Psoas muscle (tissue), 8 donors: ENCODE results near the gene CD1B. TPM values are rescaled to one million over a fixed set of nuclear protein-coding genes. Genes with fewer than 3 reads are reported as not detected.

Experiments
- ATAC-seq, 4 donors: fragments of 200-7000 bp; cut with Tn5 transposase; one replicate each; pipeline ENCODE4 v1.9.1; 2020; ENCODE audit warnings: moderate library complexity in 3 of 4, mild to moderate bottlenecking in 2 of 4
- DNase-seq, 2 donors: peaks; one replicate each; pipeline ENCODE4 v3.0.0-alpha.2; 2020
- H3K27ac ChIP-seq: fragments of 200-600 bp; one replicate; pipeline ENCODE4 v1.8.0; 2022
- H3K27me3 ChIP-seq, 3 donors: fragments of 200-600 bp in 1 of 3; one replicate each; pipeline versions ENCODE4 v1.6.1 to v1.8.0; 2013 to 2022; ENCODE audit warnings: low read length in 2 of 3, mild to moderate bottlenecking in 2 of 3, moderate library complexity in 1 of 3; ENCODE audit not compliant: insufficient read depth in 3 of 3
- H3K36me3 ChIP-seq, 2 donors: fragments of 200-600 bp in 1 of 2; one replicate each; pipeline versions ENCODE4 v1.6.1 to v1.8.0; 2013 to 2022; ENCODE audit warnings: low read depth in 1 of 2, mild to moderate bottlenecking in 1 of 2, moderate library complexity in 1 of 2; ENCODE audit not compliant: insufficient read depth in 1 of 2
- H3K4me1 ChIP-seq: fragments of 200-600 bp; one replicate; pipeline ENCODE4 v1.8.0; 2022
- H3K4me3 ChIP-seq: fragments of 200-600 bp; one replicate; pipeline ENCODE4 v1.8.0; 2022; ENCODE audit warnings: mild to moderate bottlenecking
- H3K9me3 ChIP-seq: fragments of 200-600 bp; one replicate; pipeline ENCODE4 v1.8.0; 2022
- WGBS, 3 donors: extraction: QIAGEN DNeasy Blood & Tissue Kit; methylation state at CpG; one replicate each; pipeline versions ENCODE4 v1.1.6 to v1.1.7; 2013; 5-methylcytosine and 5-hydroxymethylcytosine counted together
- intact Hi-C, 2 donors: fragments of 100-400 bp; cut with DNase I; formaldehyde crosslinking; loops; one replicate each; pipeline versions ENCODE4 v1.11.0 to v1.14.2; 2022
- polyA plus RNA-seq, 3 donors: library from polyadenylated mRNA; stranded (reverse); fragments of 200-250 nt; gene quantifications; one replicate each; pipeline ENCODE4 v1.2.3, GENCODE V29; 2013
- total RNA-seq, 4 donors: library from RNA; stranded (reverse); fragmentation: NEBNext Ultra II Directional in 2 of 4; extraction: Animal tissue kit (Norgen Biotek cat#: 25700) in 2 of 4; gene quantifications; one replicate each; pipeline versions ENCODE4 v1.2.1 to v1.2.4, GENCODE V29; 2021 to 2023
- TF ChIP-seq, protein P1 (sequence below): fragments of 200-600 bp; IDR thresholded peaks from one replicate; pipeline ENCODE4 v1.8.0; 2022; ENCODE audit warnings: antibody characterized with exemption
- donor health status: healthy with polysubstance abuse.
- donor health status: DM: no; HTN: no; CAD: no; lungs with moderate emphysema.
- donor health status: Bipolar disorder and iron deficiency.
- donor health status: healthy.
- donor health status: DM: yes; HTN: yes; CAD: no.
- donor health status: DM: no; HTN: no; CAD: no.
- donor health status: DM: no; HTN: no; CAD: no.
- donor health status: DM: yes; HTN: yes; CAD: no.

Gene CD1B
- total and polyA plus RNA-seq, 7 donors, result 0.03 TPM; not detected in 6

DNA sequence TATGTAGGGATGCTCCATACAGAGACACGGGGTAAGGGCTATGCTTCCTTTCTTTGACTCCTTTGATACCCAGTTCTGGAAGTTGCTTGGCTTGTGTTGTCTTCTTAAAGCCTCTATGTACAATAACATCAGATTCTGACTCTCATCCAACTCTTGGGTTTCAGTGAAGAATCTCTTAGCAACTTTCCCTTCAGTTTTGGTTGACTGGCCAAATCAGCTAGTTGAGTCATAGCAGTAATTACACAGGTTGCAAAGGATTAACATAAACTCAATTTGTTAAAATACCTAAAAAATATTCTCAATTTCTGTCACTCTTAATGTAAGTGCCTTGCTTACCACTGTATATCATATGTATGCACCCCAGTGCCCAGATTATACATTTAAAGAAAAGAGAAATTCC, 31.6 kb upstream of the CD1B start:
- ATAC-seq, result no peak
- Histone ChIP-seq H3K27ac (no peak overlapping the region), H3K27me3 (no peaks in the 10 kb centered on the region), H3K4me3 (no peak overlapping the region), H3K36me3 (no peaks in the 10 kb centered on the region), H3K9me3 (no peaks in the 10 kb centered on the region), H3K4me1 (no peaks in the 10 kb centered on the region)
- intact Hi-C loops, result no loop called here
- WGBS, 3 donors, result 51 to 66% (median 56%) methylated on average over 1 of the region's 1 CpG
- DNase-seq, result no peak
- TF ChIP-seq, protein P1, sequence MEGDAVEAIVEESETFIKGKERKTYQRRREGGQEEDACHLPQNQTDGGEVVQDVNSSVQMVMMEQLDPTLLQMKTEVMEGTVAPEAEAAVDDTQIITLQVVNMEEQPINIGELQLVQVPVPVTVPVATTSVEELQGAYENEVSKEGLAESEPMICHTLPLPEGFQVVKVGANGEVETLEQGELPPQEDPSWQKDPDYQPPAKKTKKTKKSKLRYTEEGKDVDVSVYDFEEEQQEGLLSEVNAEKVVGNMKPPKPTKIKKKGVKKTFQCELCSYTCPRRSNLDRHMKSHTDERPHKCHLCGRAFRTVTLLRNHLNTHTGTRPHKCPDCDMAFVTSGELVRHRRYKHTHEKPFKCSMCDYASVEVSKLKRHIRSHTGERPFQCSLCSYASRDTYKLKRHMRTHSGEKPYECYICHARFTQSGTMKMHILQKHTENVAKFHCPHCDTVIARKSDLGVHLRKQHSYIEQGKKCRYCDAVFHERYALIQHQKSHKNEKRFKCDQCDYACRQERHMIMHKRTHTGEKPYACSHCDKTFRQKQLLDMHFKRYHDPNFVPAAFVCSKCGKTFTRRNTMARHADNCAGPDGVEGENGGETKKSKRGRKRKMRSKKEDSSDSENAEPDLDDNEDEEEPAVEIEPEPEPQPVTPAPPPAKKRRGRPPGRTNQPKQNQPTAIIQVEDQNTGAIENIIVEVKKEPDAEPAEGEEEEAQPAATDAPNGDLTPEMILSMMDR, result no peak

DNA sequence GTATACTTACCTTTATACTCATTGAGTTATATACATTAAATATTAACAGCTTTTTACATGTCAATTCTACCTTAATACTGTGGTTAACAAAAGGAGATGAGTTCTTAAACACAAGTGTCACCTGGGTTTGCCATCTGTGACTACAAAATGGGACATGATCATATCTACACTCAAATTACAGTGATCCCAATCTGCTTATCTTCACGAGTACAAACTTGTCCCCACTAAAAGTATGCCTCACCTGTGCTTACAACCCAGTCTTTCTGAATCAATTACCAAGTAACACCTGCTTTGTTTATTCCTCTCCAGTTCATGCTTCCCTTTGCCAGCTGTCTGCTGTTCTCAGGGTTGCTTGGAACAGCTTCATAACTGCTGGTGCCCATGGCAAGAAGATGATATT, 31.2 kb upstream of the CD1B start:
- TF ChIP-seq, protein P1, result no peak
- WGBS, 3 donors, result 26 to 45% (median 32%) methylated on average over 1 of the region's 1 CpG
- Histone ChIP-seq H3K27me3 (no peaks in the 10 kb centered on the region), H3K36me3 (no peaks in the 10 kb centered on the region), H3K9me3 (no peaks in the 10 kb centered on the region), H3K4me1 (no peaks in the 10 kb centered on the region), H3K4me3 (no peak overlapping the region), H3K27ac (no peak overlapping the region)
- DNase-seq (no peak), ATAC-seq (no peak)
- intact Hi-C loops, result no loop called here

DNA sequence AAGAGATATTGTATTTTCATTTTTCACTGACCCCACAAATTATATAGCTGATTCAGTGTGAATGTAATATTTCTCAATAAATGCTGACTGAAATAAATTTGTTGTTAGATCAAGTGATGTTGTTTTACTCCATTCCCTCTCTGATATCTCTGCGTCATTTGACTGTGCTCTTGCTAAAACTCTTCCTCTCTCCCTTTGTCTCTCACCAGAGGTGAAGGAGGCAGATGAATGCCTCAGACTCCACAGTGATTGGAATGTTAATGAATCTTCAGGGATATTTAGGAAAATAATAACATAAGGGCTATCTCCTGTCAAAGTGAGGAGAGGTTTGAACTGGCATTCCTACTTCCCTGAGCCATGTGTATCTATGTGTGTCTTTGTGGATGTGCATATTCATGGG, 26.1 kb upstream of the CD1B start:
- Histone ChIP-seq H3K27ac (no peak overlapping the region), H3K4me3 (no peak overlapping the region), H3K27me3 (no peaks in the 10 kb centered on the region), H3K4me1 (no peaks in the 10 kb centered on the region), H3K9me3 (no peaks in the 10 kb centered on the region), H3K36me3 (no peaks in the 10 kb centered on the region)
- DNase-seq (no peak), ATAC-seq (no peak)
- intact Hi-C loops, result no loop called here
- TF ChIP-seq, protein P1, result no peak
- WGBS, 3 donors, result 88 to 97% (median 88%) methylated on average over 1 of the region's 1 CpG

DNA sequence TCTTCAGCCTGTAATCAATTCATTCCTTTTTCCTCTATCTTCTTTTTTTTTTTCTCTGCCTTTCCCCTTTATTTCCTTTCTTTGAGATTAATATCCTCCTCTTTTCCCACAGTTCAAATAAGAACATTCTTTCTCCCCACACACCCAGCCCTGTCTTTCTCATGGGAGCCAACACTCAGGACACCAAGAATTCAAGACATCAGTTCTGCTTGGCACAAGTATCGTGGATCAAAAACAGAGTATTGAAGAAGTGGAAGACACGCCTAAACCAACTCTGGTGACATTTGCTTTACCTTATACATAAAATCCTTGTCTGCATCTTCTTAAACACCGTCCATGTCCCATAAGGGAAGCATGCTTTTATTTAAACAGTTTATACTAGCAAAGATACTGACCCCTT, 25.3 kb upstream of the CD1B start:
- Histone ChIP-seq H3K27me3 (no peaks in the 10 kb centered on the region), H3K4me3 (no peak overlapping the region), H3K36me3 (no peaks in the 10 kb centered on the region), H3K4me1 (no peaks in the 10 kb centered on the region), H3K9me3 (no peaks in the 10 kb centered on the region), H3K27ac (no peak overlapping the region)
- WGBS, 3 donors, result 59 to 76% (median 72%) methylated on average over 3 of the region's 3 CpGs
- TF ChIP-seq, protein P1, result no peak
- ATAC-seq (no peak), DNase-seq (no peak)
- intact Hi-C loops, result no loop called here

DNA sequence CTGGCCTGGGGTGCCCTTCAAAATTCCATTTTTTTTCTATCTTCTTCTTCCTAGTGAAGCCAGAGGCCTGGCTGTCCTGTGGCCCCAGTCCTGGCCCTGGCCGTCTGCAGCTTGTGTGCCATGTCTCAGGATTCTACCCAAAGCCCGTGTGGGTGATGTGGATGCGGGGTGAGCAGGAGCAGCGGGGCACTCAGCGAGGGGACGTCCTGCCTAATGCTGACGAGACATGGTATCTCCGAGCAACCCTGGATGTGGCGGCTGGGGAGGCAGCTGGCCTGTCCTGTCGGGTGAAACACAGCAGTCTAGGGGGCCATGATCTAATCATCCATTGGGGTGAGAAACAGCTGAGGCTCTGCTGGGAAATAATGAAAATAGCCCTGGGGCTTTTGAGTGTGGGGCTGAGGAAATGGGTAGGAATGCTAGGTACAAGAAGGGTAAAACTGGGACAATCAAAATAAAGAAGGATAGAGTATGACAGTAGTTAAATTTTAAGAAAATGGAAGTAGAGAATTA, 24.5 kb upstream of the CD1B start:
- intact Hi-C loops, result no loop called here
- Histone ChIP-seq H3K27me3 (no peaks in the 10 kb centered on the region), H3K4me3 (no peak overlapping the region), H3K4me1 (no peaks in the 10 kb centered on the region), H3K27ac (no peak overlapping the region), H3K36me3 (no peaks in the 10 kb centered on the region), H3K9me3 (no peaks in the 10 kb centered on the region)
- TF ChIP-seq, protein P1, result no peak
- ATAC-seq, result no peak
- DNase-seq, result no peak
- 87 to 92% (median 88%) methylated on average over 10 of the region's 10 CpGs for WGBS, 3 donors
